CD14-positive monocyte (primary cell): ENCODE results near the gene RIBC2. TPM values are rescaled to one million over a fixed set of nuclear protein-coding genes. Genes with fewer than 3 reads are reported as not detected.

Experiments
- DNase-seq, 3 donors: peaks; one replicate each; pipeline ENCODE4 v3.0.0-alpha.2; 2011 to 2022
- H2AFZ ChIP-seq: 2 replicates; pipeline ENCODE4 v1.6.0; 2012; ENCODE audit warnings: mild to moderate bottlenecking, low read depth, low read length, inconsistent platforms; ENCODE audit not compliant: insufficient read depth, poor library complexity, severe bottlenecking
- H3K27ac ChIP-seq, 2 donors: 1 replicate in 1 of 2; 2 replicates in 1 of 2; pipeline ENCODE4 v1.5.1; 2012 to 2013; ENCODE audit warnings: low read length in 2 of 2, control low read depth in 1 of 2, inconsistent platforms in 1 of 2, low read depth in 1 of 2, mild to moderate bottlenecking in 1 of 2
- H3K27me3 ChIP-seq, 2 donors: one replicate each; pipeline versions ENCODE4 v1.6.0 to v1.6.1; 2011 to 2013; ENCODE audit warnings: low read length in 2 of 2; ENCODE audit not compliant: control insufficient read depth in 2 of 2, insufficient read depth in 2 of 2
- H3K36me3 ChIP-seq, 2 donors: replicated peaks in 1 of 2; 1 replicate in 1 of 2; 2 replicates in 1 of 2; pipeline versions ENCODE4 v1.5.1 to v1.6.1; 2012 to 2013; ENCODE audit warnings: low read length in 2 of 2, control low read depth in 1 of 2, inconsistent platforms in 1 of 2, mild to moderate bottlenecking in 1 of 2; ENCODE audit not compliant: insufficient read depth in 2 of 2, control insufficient read depth in 1 of 2
- H3K4me1 ChIP-seq, 2 donors: 1 replicate in 1 of 2; 2 replicates in 1 of 2; pipeline versions ENCODE4 v1.5.1 to v1.6.1; 2012 to 2013; ENCODE audit warnings: low read length in 2 of 2, control low read depth in 1 of 2, inconsistent platforms in 1 of 2, mild to moderate bottlenecking in 1 of 2, moderate library complexity in 1 of 2; ENCODE audit not compliant: insufficient read depth in 2 of 2, control insufficient read depth in 1 of 2
- H3K4me2 ChIP-seq: replicated peaks from 2 replicates; pipeline ENCODE3; 2012; ENCODE audit warnings: low read length, moderate library complexity, mild to moderate bottlenecking; ENCODE audit not compliant: poor library complexity, severe bottlenecking; ENCODE audit errors: extremely low read depth
- H3K4me3 ChIP-seq, 3 experiments: fragments of 200-600 bp in 1 of 3; sonication (generic) in 1 of 3; replicated peaks in 1 of 3; 1 replicate in 2 of 3; 2 replicates in 1 of 3; pipeline ENCODE4 v1.5.1; 2011 to 2013; ENCODE audit warnings: low read length in 3 of 3, mild to moderate bottlenecking in 3 of 3, control low read depth in 2 of 3, low read depth in 2 of 3, inconsistent platforms in 1 of 3, moderate library complexity in 1 of 3
- H3K79me2 ChIP-seq: 2 replicates; pipeline ENCODE4 v1.6.0; 2012; ENCODE audit warnings: mild to moderate bottlenecking, control low read depth, inconsistent platforms, low read length, moderate library complexity; ENCODE audit not compliant: insufficient read depth
- H3K9ac ChIP-seq: 2 replicates; pipeline ENCODE4 v1.6.0; 2017; ENCODE audit warnings: low read length, mild to moderate bottlenecking; ENCODE audit not compliant: insufficient read depth, poor library complexity, severe bottlenecking
- H3K9me3 ChIP-seq, 2 donors: replicated peaks in 1 of 2; 1 replicate in 1 of 2; 2 replicates in 1 of 2; pipeline versions ENCODE4 v1.5.1 to v1.6.1; 2012 to 2013; ENCODE audit warnings: low read length in 2 of 2, control low read depth in 1 of 2; ENCODE audit not compliant: control insufficient read depth in 1 of 2, insufficient read depth in 1 of 2
- H4K20me1 ChIP-seq: 2 replicates; pipeline ENCODE4 v1.6.0; 2012; ENCODE audit warnings: mild to moderate bottlenecking, low read length, control low read depth, moderate library complexity; ENCODE audit not compliant: insufficient read depth
- H3K27ac Mint-ChIP-seq, 7 donors: one replicate each; pipeline ENCODE4 v1.8.0; 2020; ENCODE audit warnings: mild to moderate bottlenecking in 7 of 7, mixed read lengths in 7 of 7, moderate library complexity in 6 of 7, inconsistent platforms in 2 of 7
- H3K27me3 Mint-ChIP-seq, 3 donors: one replicate each; pipeline ENCODE4 v1.8.0; 2021 to 2022; ENCODE audit warnings: low read depth in 3 of 3, mild to moderate bottlenecking in 3 of 3, mixed read lengths in 3 of 3, moderate library complexity in 3 of 3, inconsistent platforms in 1 of 3
- H3K36me3 Mint-ChIP-seq, 2 donors: one replicate each; pipeline ENCODE4 v1.8.0; 2020; ENCODE audit warnings: mixed read lengths in 2 of 2, inconsistent platforms in 1 of 2, mild to moderate bottlenecking in 1 of 2
- H3K4me1 Mint-ChIP-seq: one replicate; pipeline ENCODE4 v1.8.0; 2020; ENCODE audit warnings: mild to moderate bottlenecking, mixed read lengths
- H3K4me3 Mint-ChIP-seq, 2 donors: one replicate each; pipeline ENCODE4 v1.8.0; 2020; ENCODE audit warnings: mild to moderate bottlenecking in 2 of 2, mixed read lengths in 2 of 2, moderate library complexity in 1 of 2
- H3K9me3 Mint-ChIP-seq, 7 donors: one replicate each; pipeline ENCODE4 v1.8.0; 2020 to 2022; ENCODE audit warnings: mixed read lengths in 7 of 7, mild to moderate bottlenecking in 6 of 7, moderate library complexity in 6 of 7, inconsistent platforms in 2 of 7
- WGBS: methylation state at CpG from one replicate; pipeline ENCODE4 v1.1.5; 2013; ENCODE audit warnings: missing lambda C conversion rate; ENCODE audit not compliant: insufficient coverage; 5-methylcytosine and 5-hydroxymethylcytosine counted together
- intact Hi-C, 2 donors: fragments of 100-400 bp; cut with micrococcal nuclease; formaldehyde crosslinking; loops; one replicate each; pipeline versions ENCODE4 v1.15.0 to v1.15.1; 2023
- polyA plus RNA-seq, 3 donors: library from polyadenylated mRNA; depleted of rRNA in 1 of 3; unstranded in 2 of 3; stranded (reverse) in 1 of 3; fragments of 300-500 nt in 2 of 3; fragments of >200 nt in 1 of 3; fragmentation: Illumina TruSeq in 2 of 3; gene quantifications; 1 replicate in 2 of 3; 2 replicates in 1 of 3; pipeline ENCODE4 v1.2.3, GENCODE V29; 2012 to 2021
- TF ChIP-seq, protein P1 (sequence below): fragments of 200-600 bp; IDR thresholded peaks from one replicate; pipeline ENCODE4 v1.8.0; 2022; ENCODE audit warnings: antibody characterized with exemption, mild to moderate bottlenecking

The RIBC2 gene
- polyA plus RNA-seq, 3 donors: not detected

DNA sequence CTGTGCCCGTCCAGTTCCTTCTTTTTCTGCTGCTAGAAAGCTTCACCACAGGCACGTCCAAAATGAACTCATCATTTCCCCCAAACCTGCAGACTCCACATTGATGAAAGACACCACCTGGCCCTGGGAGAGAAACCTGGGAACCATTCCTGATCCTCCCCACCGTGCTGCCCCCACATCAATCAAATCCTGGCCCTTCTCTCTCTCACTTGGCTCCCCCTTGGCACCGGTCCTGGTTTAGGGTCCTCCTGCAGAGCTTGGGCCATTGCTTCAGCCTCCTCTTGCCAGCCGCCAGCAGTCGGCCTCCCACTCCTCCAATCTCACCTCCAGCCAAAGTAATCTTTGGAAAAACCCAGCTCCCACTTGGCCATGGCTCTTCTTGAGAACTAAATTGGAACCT lies 38.5 kb downstream of the RIBC2 start:
- no peak overlapping the region for H3K9ac ChIP-seq
- intact Hi-C loops: no loop called here
- no peak overlapping the region for H3K27ac Mint-ChIP-seq

DNA sequence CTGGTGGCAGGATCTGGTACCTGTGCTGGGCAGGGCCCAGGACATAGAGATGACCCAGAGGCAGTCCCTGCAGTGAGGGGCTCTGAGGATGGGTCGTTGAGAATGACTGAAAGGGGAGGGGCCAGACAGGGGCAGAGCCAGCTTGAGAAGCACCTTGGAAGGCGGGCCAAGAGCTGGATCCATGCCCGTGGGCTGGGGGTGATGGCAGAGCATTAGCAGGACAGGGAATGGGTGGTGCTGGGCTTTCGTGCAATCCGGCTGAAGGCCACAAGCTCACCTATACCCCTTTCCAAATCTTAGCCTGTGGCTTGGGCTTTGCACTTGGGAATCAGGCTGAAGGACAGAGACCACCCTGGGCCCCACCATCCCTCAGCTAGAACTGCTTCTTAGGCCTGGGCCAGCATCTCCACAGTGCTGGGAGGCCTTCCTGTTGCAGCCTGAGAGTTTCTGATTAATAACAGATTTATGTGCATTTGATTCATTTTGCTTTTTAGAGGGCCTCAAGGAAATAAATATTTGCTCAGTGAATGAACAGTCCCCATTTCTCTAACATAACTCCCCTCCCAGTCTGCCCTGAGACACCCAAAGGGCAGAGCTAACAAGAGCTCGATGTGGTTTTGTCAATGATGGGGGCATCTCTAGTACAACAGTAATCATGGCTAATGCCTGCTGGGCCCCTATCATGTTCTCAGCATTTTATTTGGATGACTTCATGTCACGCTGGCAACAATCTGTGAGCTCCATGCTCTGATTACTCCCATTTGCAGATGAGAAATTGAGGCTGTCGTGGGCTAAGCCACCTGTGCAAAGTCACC lies 39.3 kb downstream of the RIBC2 start:
- H4K20me1 ChIP-seq: no peaks in the 10 kb centered on the region
- no peak for DNase-seq
- no peaks in the 10 kb centered on the region for H3K79me2 ChIP-seq
- no peak overlapping the region for H3K27ac ChIP-seq
- H3K27me3 Mint-ChIP-seq: peaks cover 3 to 6% (median 5%) of the 10 kb centered on the region in 3 donors
- intact Hi-C loops: no loop called here
- H3K27me3 ChIP-seq: no peaks in the 10 kb centered on the region
- 84% methylated on average over 7 of the region's 8 CpGs for WGBS
- no peak overlapping the region for H2AFZ ChIP-seq
- H3K4me1 ChIP-seq: no peaks in the 10 kb centered on the region
- H3K4me3 Mint-ChIP-seq: no peak overlapping the region
- no peak overlapping the region for H3K4me2 ChIP-seq
- no peaks in the 10 kb centered on the region for H3K4me1 Mint-ChIP-seq
- H3K36me3 Mint-ChIP-seq: no peaks in the 10 kb centered on the region
- peak overlapping the region in 1 of 7 donors; percentile 23 for H3K27ac Mint-ChIP-seq
- no peak overlapping the region for H3K9ac ChIP-seq
- TF ChIP-seq, protein P1, sequence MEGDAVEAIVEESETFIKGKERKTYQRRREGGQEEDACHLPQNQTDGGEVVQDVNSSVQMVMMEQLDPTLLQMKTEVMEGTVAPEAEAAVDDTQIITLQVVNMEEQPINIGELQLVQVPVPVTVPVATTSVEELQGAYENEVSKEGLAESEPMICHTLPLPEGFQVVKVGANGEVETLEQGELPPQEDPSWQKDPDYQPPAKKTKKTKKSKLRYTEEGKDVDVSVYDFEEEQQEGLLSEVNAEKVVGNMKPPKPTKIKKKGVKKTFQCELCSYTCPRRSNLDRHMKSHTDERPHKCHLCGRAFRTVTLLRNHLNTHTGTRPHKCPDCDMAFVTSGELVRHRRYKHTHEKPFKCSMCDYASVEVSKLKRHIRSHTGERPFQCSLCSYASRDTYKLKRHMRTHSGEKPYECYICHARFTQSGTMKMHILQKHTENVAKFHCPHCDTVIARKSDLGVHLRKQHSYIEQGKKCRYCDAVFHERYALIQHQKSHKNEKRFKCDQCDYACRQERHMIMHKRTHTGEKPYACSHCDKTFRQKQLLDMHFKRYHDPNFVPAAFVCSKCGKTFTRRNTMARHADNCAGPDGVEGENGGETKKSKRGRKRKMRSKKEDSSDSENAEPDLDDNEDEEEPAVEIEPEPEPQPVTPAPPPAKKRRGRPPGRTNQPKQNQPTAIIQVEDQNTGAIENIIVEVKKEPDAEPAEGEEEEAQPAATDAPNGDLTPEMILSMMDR: no peak
- H3K36me3 ChIP-seq: no peaks in the 10 kb centered on the region
- no peaks in the 10 kb centered on the region for H3K9me3 ChIP-seq
- no peak overlapping the region for H3K4me3 ChIP-seq
- H3K9me3 Mint-ChIP-seq: no peaks in the 10 kb centered on the region

More for the DNA sequence above, 38.5 kb downstream of the RIBC2 start:
- H3K9me3 ChIP-seq: no peaks in the 10 kb centered on the region
- H3K36me3 ChIP-seq: no peaks in the 10 kb centered on the region
- H3K4me1 Mint-ChIP-seq: no peaks in the 10 kb centered on the region
- H3K79me2 ChIP-seq: no peaks in the 10 kb centered on the region
- no peak for DNase-seq
- no peak overlapping the region for H2AFZ ChIP-seq
- H3K4me3 Mint-ChIP-seq: no peak overlapping the region
- no peaks in the 10 kb centered on the region for H3K27me3 ChIP-seq
- no peaks in the 10 kb centered on the region for H4K20me1 ChIP-seq
- H3K4me2 ChIP-seq: no peak overlapping the region
- H3K9me3 Mint-ChIP-seq: no peaks in the 10 kb centered on the region
- WGBS: 98% methylated on average over 4 of the region's 6 CpGs
- H3K36me3 Mint-ChIP-seq: no peaks in the 10 kb centered on the region
- no peak overlapping the region for H3K27ac ChIP-seq
- H3K4me1 ChIP-seq: no peaks in the 10 kb centered on the region
- no peak overlapping the region for H3K4me3 ChIP-seq
- TF ChIP-seq, protein P1: no peak
- peaks cover 3 to 7% (median 6%) of the 10 kb centered on the region in 3 donors for H3K27me3 Mint-ChIP-seq
